Measurements from ENCODE around the gene VEGFA.

VEGFA gene

DNA sequence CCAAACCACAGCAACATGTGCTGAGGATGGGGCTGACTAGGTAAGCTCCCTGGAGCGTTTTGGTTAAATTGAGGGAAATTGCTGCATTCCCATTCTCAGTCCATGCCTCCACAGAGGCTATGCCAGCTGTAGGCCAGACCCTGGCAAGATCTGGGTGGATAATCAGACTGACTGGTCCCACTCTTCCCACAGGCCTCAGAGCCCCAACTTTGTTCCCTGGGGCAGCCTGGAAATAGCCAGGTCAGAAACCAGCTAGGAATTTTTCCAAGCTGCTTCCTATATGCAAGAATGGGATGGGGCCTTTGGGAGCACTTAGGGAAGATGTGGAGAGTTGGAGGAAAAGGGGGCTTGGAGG is 1.5 kb upstream of the VEGFA start:
- H3K4me3 Mint-ChIP-seq: no peak overlapping the region
- peaks cover 12% of the 10 kb centered on the region for H3K4me1 Mint-ChIP-seq (ENCODE audit: low read depth)
- no peak overlapping the region for H3K27ac Mint-ChIP-seq
- H3K27me3 Mint-ChIP-seq (ENCODE audit: low read depth): no peaks in the 10 kb centered on the region
- no peak for DNase-seq (ENCODE audit: low spot score)
- no peaks in the 10 kb centered on the region for H3K9me3 Mint-ChIP-seq
- H3K36me3 Mint-ChIP-seq (ENCODE audit: low read depth): peaks cover 2% of the 10 kb centered on the region

DNA sequence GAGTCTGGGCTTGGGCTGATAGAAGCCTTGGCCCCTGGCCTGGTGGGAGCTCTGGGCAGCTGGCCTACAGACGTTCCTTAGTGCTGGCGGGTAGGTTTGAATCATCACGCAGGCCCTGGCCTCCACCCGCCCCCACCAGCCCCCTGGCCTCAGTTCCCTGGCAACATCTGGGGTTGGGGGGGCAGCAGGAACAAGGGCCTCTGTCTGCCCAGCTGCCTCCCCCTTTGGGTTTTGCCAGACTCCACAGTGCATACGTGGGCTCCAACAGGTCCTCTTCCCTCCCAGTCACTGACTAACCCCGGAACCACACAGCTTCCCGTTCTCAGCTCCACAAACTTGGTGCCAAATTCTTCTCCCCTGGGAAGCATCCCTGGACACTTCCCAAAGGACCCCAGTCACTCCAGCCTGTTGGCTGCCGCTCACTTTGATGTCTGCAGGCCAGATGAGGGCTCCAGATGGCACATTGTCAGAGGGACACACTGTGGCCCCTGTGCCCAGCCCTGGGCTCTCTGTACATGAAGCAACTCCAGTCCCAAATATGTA is 957 bp upstream of the VEGFA start:
- H3K4me1 Mint-ChIP-seq (ENCODE audit: low read depth): peaks cover 14% of the 10 kb centered on the region
- peak overlapping the region; percentile 85 for H3K27ac Mint-ChIP-seq
- H3K4me3 Mint-ChIP-seq: peak overlapping the region; percentile 95
- H3K27me3 Mint-ChIP-seq (ENCODE audit: low read depth): no peaks in the 10 kb centered on the region
- H3K36me3 Mint-ChIP-seq (ENCODE audit: low read depth): peaks cover 2% of the 10 kb centered on the region
- no peaks in the 10 kb centered on the region for H3K9me3 Mint-ChIP-seq
- no peak for DNase-seq (ENCODE audit: low spot score)

DNA sequence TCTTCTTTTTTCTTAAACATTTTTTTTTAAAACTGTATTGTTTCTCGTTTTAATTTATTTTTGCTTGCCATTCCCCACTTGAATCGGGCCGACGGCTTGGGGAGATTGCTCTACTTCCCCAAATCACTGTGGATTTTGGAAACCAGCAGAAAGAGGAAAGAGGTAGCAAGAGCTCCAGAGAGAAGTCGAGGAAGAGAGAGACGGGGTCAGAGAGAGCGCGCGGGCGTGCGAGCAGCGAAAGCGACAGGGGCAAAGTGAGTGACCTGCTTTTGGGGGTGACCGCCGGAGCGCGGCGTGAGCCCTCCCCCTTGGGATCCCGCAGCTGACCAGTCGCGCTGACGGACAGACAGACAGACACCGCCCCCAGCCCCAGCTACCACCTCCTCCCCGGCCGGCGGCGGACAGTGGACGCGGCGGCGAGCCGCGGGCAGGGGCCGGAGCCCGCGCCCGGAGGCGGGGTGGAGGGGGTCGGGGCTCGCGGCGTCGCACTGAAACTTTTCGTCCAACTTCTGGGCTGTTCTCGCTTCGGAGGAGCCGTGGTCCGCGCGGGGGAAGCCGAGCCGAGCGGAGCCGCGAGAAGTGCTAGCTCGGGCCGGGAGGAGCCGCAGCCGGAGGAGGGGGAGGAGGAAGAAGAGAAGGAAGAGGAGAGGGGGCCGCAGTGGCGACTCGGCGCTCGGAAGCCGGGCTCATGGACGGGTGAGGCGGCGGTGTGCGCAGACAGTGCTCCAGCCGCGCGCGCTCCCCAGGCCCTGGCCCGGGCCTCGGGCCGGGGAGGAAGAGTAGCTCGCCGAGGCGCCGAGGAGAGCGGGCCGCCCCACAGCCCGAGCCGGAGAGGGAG is 580 bp downstream of the VEGFA start:
- Mint-ChIP-seq H3K4me1 (ENCODE audit: low read depth) (peaks cover 29% of the 10 kb centered on the region), H3K27ac (peak overlapping the region; percentile 85), H3K4me3 (peak overlapping the region; percentile 95), H3K9me3 (no peaks in the 10 kb centered on the region), H3K36me3 (ENCODE audit: low read depth) (peaks cover 4% of the 10 kb centered on the region), H3K27me3 (ENCODE audit: low read depth) (no peaks in the 10 kb centered on the region)
- peak; percentile 41 for DNase-seq (ENCODE audit: low spot score)

DNA sequence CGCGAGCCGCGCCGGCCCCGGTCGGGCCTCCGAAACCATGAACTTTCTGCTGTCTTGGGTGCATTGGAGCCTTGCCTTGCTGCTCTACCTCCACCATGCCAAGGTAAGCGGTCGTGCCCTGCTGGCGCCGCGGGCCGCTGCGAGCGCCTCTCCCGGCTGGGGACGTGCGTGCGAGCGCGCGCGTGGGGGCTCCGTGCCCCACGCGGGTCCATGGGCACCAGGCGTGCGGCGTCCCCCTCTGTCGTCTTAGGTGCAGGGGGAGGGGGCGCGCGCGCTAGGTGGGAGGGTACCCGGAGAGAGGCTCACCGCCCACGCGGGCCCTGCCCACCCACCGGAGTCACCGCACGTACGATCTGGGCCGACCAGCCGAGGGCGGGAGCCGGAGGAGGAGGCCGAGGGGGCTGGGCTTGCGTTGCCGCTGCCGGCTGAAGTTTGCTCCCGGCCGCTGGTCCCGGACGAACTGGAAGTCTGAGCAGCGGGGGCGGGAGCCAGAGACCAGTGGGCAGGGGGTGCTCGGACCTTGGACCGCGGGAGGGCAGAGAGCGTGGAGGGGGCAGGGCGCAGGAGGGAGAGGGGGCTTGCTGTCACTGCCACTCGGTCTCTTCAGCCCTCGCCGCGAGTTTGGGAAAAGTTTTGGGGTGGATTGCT is 1.3 kb downstream of the VEGFA start:
- Mint-ChIP-seq H3K36me3 (ENCODE audit: low read depth) (peaks cover 5% of the 10 kb centered on the region), H3K4me3 (peak overlapping the region; percentile 69), H3K9me3 (no peaks in the 10 kb centered on the region), H3K27me3 (ENCODE audit: low read depth) (no peaks in the 10 kb centered on the region), H3K4me1 (ENCODE audit: low read depth) (peaks cover 32% of the 10 kb centered on the region), H3K27ac (no peak overlapping the region)
- peak; percentile 80 for DNase-seq (ENCODE audit: low spot score)

DNA sequence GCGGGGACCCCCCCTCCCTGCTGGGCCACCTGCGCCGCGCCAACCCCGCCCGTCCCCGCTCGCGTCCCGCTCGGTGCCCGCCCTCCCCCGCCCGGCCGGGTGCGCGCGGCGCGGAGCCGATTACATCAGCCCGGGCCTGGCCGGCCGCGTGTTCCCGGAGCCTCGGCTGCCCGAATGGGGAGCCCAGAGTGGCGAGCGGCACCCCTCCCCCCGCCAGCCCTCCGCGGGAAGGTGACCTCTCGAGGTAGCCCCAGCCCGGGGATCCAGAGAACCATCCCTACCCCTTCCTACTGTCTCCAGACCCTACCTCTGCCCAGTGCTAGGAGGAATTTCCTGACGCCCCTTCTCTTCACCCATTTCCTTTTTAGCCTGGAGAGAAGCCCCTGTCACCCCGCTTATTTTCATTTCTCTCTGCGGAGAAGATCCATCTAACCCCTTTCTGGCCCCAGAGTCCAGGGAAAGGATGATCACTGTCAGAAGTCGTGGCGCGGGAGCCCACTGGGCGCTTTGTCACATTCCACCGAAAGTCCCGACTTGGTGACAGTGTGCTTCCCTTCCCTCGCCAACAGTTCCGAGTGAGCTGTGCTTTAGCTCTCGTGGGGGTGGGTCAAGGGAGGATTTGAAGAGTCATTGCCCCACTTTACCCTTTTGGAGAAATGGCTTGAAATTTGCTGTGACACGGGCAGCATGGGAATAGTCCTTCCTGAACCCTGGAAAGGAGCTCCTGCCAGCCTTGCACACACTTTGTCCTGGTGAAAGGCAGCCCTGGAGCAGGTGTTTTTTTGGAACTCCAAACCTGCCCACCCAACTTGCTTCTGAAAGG is 2.1 kb downstream of the VEGFA start:
- Mint-ChIP-seq H3K27me3 (ENCODE audit: low read depth) (no peaks in the 10 kb centered on the region), H3K27ac (peak overlapping the region; percentile 89), H3K9me3 (no peaks in the 10 kb centered on the region), H3K4me1 (ENCODE audit: low read depth) (peaks cover 34% of the 10 kb centered on the region), H3K36me3 (ENCODE audit: low read depth) (peaks cover 12% of the 10 kb centered on the region), H3K4me3 (peak overlapping the region; percentile 91)
- peak; percentile 72 for DNase-seq (ENCODE audit: low spot score)

DNA sequence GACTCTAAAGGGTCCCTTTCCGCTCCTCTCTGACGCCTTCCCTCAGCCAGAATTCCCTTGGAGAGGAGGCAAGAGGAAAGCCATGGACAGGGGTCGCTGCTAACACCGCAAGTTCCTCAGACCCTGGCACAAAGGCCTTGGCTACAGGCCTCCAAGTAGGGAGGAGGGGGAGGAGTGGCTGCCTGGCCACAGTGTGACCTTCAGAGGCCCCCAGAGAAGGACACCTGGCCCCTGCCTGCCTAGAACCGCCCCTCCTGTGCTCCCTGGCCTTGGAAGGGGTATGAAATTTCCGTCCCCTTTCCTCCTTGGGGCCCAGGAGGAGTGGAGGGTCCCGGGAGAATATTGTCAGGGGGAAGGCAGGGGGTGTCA is 2.7 kb downstream of the VEGFA start:
- Mint-ChIP-seq H3K9me3 (no peaks in the 10 kb centered on the region), H3K4me1 (ENCODE audit: low read depth) (peaks cover 35% of the 10 kb centered on the region), H3K36me3 (ENCODE audit: low read depth) (peaks cover 14% of the 10 kb centered on the region), H3K4me3 (peak overlapping the region; percentile 91), H3K27me3 (ENCODE audit: low read depth) (no peaks in the 10 kb centered on the region), H3K27ac (peak overlapping the region; percentile 89)
- DNase-seq (ENCODE audit: low spot score): no peak

DNA sequence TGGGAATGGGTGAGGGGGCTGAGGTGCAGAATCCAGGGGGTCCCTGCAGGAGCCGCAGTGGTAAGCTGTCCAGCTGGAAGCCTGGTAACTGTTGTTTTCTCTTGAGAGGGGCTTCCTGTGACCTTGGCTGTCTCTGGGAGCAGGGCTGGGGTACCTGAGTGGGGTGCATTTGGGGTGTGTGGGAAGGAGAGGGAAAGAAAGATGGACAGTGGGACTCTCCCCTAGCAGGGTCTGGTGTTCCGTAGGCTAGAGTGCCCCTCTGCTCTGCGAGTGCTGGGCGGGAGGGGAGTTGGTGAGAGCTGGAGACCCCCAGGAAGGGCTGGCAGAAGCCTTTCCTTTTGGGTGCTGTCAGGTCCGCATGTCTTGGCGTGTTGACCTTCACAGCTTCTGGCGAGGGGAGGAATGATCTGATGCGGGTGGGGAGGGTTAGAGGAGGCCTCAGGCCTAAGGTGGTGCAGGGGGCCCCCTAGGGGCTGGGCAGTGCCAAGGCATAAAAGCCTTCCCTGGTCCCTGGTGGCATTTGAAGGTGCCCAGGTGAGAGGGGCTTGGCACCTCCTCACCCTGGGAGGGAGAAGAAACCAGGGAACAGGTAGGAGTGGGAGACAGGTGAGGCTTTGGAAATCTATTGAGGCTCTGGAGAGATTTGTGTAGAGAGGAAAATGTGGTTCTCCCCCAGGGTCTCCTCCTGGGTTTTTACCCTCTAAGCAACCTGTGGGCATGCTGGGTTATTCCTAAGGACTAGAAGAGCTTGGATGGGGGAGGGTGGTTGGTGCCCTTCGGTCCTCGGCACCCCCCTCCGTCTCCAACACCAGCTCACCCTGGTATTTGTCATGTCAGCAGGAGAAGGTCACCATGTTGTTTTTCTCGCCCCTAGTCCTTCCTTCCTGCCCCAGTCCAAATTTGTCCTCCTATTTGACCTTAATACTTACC is 3.3 kb downstream of the VEGFA start:
- H3K27me3 Mint-ChIP-seq (ENCODE audit: low read depth): no peaks in the 10 kb centered on the region
- peaks cover 35% of the 10 kb centered on the region for H3K4me1 Mint-ChIP-seq (ENCODE audit: low read depth)
- no peaks in the 10 kb centered on the region for H3K9me3 Mint-ChIP-seq
- peaks cover 16% of the 10 kb centered on the region for H3K36me3 Mint-ChIP-seq (ENCODE audit: low read depth)
- DNase-seq (ENCODE audit: low spot score): peak; percentile 56
- peak overlapping the region; percentile 48 for H3K27ac Mint-ChIP-seq
- peak overlapping the region; percentile 91 for H3K4me3 Mint-ChIP-seq

DNA sequence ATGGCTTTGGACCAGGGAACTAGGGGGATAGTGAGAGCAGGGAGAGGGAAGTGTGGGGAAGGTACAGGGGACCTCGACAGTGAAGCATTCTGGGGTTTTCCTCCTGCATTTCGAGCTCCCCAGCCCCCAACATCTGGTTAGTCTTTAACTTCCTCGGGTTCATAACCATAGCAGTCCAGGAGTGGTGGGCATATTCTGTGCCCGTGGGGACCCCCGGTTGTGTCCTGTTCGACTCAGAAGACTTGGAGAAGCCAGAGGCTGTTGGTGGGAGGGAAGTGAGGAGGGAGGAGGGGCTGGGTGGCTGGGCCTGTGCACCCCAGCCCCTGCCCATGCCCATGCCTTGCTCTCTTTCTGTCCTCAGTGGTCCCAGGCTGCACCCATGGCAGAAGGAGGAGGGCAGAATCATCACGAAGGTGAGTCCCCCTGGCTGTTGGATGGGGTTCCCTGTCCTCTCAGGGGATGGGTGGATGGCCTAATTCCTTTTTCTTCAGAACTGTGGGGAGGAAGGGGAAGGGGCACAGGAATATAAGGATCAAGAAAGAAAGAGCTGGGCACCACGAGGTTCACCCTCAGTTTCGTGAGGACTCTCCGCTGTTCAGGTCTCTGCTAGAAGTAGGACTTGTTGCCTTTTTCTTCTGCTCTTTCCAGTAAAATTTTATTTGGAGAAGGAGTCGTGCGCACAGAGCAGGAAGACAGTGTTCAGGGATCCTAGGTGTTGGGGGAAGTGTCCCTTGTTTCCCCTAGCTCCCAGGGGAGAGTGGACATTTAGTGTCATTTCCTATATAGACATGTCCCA is 4.2 kb downstream of the VEGFA start:
- no peak for DNase-seq (ENCODE audit: low spot score)
- Mint-ChIP-seq H3K9me3 (no peaks in the 10 kb centered on the region), H3K27me3 (ENCODE audit: low read depth) (no peaks in the 10 kb centered on the region), H3K27ac (no peak overlapping the region), H3K4me1 (ENCODE audit: low read depth) (peaks cover 35% of the 10 kb centered on the region), H3K36me3 (ENCODE audit: low read depth) (peaks cover 24% of the 10 kb centered on the region), H3K4me3 (peak overlapping the region; percentile 53)

DNA sequence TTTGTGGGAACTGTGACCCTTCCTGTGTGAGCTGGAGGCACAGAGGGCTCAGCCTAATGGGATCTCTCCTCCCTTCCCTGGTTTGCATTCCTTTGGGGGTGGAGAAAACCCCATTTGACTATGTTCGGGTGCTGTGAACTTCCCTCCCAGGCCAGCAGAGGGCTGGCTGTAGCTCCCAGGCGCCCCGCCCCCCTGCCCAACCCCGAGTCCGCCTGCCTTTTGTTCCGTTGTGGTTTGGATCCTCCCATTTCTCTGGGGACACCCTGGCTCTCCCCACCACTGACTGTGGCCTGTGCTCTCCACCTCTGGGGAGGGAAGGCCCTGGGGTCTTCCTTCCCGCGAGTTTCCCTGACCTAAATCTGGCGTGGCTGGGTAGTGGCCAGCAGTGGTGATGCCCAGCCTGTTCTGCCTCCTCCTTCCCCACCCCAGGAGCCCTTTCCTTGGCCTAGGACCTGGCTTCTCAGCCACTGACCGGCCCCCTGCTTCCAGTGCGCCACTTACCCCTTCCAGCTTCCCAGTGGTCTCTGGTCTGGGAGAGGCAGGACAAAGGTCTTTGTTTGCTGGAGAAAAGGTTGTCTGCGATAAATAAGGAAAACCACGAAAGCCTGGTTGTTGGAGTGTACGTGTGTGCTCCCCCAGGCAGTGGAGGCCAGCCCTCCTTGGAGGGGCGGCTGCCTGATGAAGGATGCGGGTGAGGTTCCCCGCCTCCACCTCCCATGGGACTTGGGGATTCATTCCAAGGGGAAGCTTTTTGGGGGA is 4.9 kb downstream of the VEGFA start:
- no peaks in the 10 kb centered on the region for H3K27me3 Mint-ChIP-seq (ENCODE audit: low read depth)
- no peak overlapping the region for H3K27ac Mint-ChIP-seq
- H3K9me3 Mint-ChIP-seq: no peaks in the 10 kb centered on the region
- H3K4me3 Mint-ChIP-seq: peak overlapping the region; percentile 53
- H3K36me3 Mint-ChIP-seq (ENCODE audit: low read depth): peaks cover 26% of the 10 kb centered on the region
- DNase-seq (ENCODE audit: low spot score): peak; percentile 53
- peaks cover 35% of the 10 kb centered on the region for H3K4me1 Mint-ChIP-seq (ENCODE audit: low read depth)

DNA sequence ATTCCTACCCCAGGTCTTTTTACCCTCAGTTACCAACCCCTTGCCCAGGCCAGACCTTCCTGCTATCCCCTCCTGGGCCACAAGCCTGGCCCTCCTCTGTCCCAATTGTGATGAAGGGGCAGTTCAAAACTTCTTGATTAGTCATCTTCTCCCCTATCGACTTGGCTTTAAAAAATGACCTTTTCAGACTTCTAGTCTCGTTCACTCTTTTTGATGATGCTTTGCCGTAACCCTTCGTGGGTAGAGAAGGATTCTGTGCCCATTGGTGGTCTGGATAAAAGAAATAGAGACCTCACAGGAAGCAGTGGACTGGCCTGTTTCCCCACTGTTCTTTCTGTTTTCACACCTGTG is 5.5 kb downstream of the VEGFA start:
- H3K9me3 Mint-ChIP-seq: no peaks in the 10 kb centered on the region
- H3K27me3 Mint-ChIP-seq (ENCODE audit: low read depth): no peaks in the 10 kb centered on the region
- H3K4me3 Mint-ChIP-seq: peak overlapping the region; percentile 21
- no peak overlapping the region for H3K27ac Mint-ChIP-seq
- no peak for DNase-seq (ENCODE audit: low spot score)
- peaks cover 35% of the 10 kb centered on the region for H3K4me1 Mint-ChIP-seq (ENCODE audit: low read depth)
- H3K36me3 Mint-ChIP-seq (ENCODE audit: low read depth): peaks cover 27% of the 10 kb centered on the region

DNA sequence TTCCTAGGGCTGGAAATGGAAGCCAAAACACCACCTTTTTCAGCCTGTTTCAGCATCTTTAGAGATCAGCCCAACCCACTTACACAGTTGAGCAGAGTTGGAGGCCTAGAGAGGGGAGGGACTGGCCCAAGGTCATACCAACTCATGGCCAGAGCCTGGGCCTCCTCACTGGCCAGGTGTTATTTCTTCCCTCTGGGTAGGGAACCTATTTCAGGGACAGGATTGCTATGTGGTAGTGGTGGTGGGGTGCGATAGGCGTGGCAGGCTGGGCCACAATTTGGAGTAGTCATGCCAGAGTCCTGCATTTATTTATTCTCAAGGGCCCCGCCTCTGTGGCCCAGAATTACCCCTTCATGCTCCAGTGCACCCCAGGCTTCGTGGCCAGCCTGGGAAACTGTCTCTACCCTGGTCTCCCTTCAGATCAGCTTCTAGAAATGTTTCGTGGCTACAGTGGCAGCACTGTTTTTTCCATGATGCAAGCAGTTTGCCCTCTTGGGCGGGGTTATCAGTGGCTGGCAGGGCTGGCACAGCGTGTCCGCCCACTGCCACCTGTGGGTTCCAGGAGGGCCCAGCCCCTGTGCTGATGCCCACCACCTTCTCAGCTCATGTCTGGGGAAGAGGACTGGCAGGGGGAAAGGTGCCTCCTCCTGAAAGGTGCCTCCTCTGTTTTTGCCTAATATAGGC is 6.2 kb downstream of the VEGFA start:
- no peaks in the 10 kb centered on the region for H3K9me3 Mint-ChIP-seq
- no peak overlapping the region for H3K27ac Mint-ChIP-seq
- H3K4me3 Mint-ChIP-seq: no peak overlapping the region
- H3K27me3 Mint-ChIP-seq (ENCODE audit: low read depth): no peaks in the 10 kb centered on the region
- peaks cover 27% of the 10 kb centered on the region for H3K36me3 Mint-ChIP-seq (ENCODE audit: low read depth)
- DNase-seq (ENCODE audit: low spot score): no peak
- H3K4me1 Mint-ChIP-seq (ENCODE audit: low read depth): peaks cover 35% of the 10 kb centered on the region
